H1 (cell line): ENCODE data around the gene SIGLEC10. TPM values are rescaled to one million over a fixed set of nuclear protein-coding genes. Genes with fewer than 3 reads are reported as not detected.

Source experiments
- BACH1 ChIP-seq: IDR thresholded peaks from 2 replicates; pipeline ENCODE4 v1.6.1; 2012; ENCODE audit warnings: low read length, improper control_type of control experiment
- BRCA1 ChIP-seq: IDR thresholded peaks from 2 replicates; pipeline ENCODE4 v1.6.1; 2012; ENCODE audit warnings: low read depth, low read length, improper control_type of control experiment
- CHD2 ChIP-seq: IDR thresholded peaks from 2 replicates; pipeline ENCODE4 v1.6.1; 2012; ENCODE audit warnings: low read length, improper control_type of control experiment
- GTF2F1 ChIP-seq: IDR thresholded peaks from 2 replicates; pipeline ENCODE4 v1.6.1; 2012; ENCODE audit warnings: low read depth, low read length, improper control_type of control experiment, borderline replicate concordance
- RXRA ChIP-seq: IDR thresholded peaks from 2 replicates; pipeline ENCODE4 v1.6.1; 2011; ENCODE audit warnings: low read depth, mild to moderate bottlenecking, low read length, moderate library complexity; ENCODE audit not compliant: insufficient read depth
- SP2 ChIP-seq: IDR thresholded peaks from 2 replicates; pipeline ENCODE4 v1.6.1; 2012; ENCODE audit warnings: mild to moderate bottlenecking, low read length, inconsistent platforms
- polyA plus RNA-seq, 7 experiments: library from polyadenylated mRNA; depleted of rRNA in 3 of 7; stranded (reverse) in 5 of 7; unstranded in 2 of 7; fragments of >200 nt in 5 of 7; fragments of 200-250 nt in 2 of 7; gene quantifications; 1 replicate in 5 of 7; 2 replicates in 1 of 7; 4 replicates in 1 of 7; pipeline versions ENCODE4 v1.2.1 to v1.2.3, GENCODE V29; 2011 to 2013; ENCODE audit warnings: missing spikeins in 2 of 7, mixed read lengths in 2 of 7
- total RNA-seq: library from RNA; stranded (reverse); fragmentation: NEBNext Ultra II Directional; extraction: Animal tissue kit (Norgen Biotek cat#: 25700); gene quantifications from 2 replicates; pipeline ENCODE4 v1.2.1, GENCODE V29; 2021

Gene SIGLEC10
- total and polyA plus RNA-seq, 2 of the 8 experiments (the other 6 are each of a cell fraction or from before 2014, with no cell fraction given): 0.06 TPM; not detected in 1

GRCh38 chr19:51440846-51441409, 23.5 kb upstream of the SIGLEC10 start (continued):
- TF ChIP-seq SP2 (no peak), GTF2F1 (no peak), BACH1 (no peak), BRCA1 (no peak), CHD2 (no peak), RXRA (no peak)
